Stimulated activated CD4-positive, alpha-beta T cell treated with anti-CD3 and anti-CD28 coated beads, Interleukin-15, amount 100 ng/mL, for 48 hours (primary cell): ENCODE measurements around the gene NAB1.

Experiments used
- DNase-seq, 2 donors: peaks; one replicate each; pipeline ENCODE4 v3.0.0-alpha.2; 2020; ENCODE audit warnings: low read depth in 2 of 2

Gene NAB1

DNA sequence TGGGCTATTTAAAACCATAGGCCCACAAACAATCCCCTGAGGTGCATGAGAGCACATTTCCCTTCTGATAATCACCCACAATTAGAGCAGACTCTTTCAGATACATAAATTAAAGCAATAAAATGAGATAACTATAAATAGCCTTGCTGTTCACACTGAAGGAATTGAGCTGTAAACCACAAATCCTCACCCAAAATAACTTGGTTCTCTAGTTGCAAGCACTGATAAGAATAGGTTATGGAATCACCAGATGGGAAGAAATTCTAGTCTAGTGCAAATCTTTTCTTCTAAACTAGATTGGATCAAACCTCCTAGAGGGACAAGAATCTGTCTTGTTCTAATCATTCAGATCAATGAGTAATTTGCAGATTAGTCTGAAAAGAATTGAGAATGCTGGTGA is 64.6 kb downstream of the NAB1 start:
- DNase-seq = no peak

DNA sequence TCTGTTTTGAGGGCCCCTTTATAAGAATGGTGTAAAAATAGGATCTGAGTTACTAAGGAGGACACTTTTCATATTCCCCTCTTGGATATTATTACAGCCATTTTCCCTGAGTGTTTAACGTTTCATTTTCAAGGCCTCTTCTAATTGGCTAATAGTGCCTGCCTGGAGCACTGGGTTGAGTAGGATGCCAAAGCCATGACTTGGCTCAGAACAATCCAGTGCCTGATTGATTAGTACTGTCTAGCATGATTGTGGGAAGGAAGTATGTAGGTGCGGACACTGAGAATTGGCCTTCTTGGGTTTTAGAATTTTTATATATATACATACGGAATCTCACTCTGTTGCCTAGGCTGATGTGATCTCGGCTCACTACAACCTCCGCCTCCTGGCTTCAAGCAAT is 66.1 kb downstream of the NAB1 start:
- DNase-seq = no peak

DNA sequence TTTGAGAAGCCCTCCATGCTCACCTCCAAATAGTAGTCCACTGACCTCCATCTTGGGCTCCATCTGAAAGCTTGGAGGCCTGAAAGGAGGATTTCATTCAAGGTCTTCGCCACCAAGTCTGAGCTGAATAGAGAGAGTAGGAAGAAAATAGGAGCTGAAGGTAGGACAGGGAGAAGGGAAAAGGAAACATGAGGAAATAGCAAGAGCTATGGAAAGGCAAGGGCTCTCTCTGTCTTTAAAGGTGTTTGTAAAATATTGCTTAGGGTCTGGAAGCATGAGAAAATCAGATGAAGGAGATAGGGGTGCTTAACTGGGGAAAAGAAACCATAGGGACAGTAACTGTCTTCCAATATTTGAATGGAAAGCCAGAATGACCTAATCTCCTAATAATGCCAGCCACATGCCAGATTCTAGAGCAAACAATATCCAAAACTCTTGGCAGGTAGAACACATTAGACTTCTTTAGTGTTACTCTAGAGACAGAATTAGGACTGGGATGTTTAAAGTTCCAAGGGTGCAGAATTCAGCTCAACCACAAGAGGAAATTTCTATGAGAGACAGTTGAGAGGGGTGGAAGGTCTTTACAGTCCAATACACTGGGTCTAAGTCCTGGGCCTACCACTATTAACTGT is 67.4 kb downstream of the NAB1 start:
- no peak for DNase-seq

DNA sequence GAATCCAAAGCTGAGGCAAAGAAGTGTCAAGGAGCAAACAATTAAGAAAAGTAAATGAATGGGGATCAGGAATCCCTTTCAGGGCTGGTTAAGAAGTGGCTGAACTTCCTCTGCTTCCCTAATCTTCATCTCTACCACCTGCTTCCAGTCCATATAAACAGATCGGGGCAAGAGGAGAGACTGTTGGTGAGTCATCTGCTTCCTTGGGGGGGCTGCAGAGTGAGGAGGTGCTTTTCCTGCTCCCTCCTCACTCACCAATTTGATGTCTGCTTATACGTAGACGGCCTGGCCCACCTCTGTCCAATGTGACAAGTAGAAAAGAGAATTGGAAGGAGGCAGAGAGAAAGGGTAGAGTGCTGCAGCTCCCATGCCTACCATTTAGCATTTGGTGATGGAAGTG is 68.4 kb downstream of the NAB1 start:
- DNase-seq = no peak

DNA sequence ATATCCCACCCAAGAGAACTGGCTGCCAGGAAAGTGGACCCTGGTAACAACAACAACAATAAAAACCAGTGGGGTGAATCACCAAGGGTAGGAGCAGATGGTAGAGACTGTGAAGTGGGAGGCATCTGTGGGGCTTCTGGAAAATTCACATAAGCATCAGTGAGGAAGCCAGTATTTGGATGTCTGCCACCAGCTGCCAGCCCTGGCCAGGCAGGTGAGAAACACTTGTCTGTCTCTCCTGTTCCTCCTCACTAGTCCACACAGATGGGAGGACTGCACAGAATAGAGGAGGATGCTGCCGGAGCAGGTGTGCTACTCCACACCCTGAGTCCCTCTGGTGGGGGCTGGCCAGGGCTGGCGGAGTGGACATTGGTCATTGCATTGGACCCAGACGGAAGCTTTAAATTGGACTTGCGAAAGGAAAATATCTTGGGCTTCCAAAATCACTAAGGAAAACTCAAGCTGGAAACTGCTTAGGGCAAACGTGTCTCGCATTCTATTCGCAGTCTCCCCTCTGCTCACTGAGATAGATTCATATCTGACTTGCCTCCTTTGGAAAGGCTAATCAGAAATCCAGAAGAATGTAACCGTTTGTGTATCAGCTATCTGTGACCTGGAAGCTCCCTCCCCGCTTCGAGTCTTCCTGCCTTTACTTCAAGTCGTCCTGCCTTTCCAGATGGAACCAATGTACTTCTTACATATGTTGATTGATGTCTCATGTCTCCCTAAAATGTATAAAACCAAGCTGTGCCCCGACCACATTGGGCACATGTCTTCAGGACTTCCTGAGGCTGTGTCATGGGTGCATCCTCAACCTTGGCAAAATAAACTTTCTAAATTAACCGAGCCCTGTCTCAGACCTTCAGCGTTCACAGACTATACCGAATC is 69.1 kb downstream of the NAB1 start:
- no peak for DNase-seq

DNA sequence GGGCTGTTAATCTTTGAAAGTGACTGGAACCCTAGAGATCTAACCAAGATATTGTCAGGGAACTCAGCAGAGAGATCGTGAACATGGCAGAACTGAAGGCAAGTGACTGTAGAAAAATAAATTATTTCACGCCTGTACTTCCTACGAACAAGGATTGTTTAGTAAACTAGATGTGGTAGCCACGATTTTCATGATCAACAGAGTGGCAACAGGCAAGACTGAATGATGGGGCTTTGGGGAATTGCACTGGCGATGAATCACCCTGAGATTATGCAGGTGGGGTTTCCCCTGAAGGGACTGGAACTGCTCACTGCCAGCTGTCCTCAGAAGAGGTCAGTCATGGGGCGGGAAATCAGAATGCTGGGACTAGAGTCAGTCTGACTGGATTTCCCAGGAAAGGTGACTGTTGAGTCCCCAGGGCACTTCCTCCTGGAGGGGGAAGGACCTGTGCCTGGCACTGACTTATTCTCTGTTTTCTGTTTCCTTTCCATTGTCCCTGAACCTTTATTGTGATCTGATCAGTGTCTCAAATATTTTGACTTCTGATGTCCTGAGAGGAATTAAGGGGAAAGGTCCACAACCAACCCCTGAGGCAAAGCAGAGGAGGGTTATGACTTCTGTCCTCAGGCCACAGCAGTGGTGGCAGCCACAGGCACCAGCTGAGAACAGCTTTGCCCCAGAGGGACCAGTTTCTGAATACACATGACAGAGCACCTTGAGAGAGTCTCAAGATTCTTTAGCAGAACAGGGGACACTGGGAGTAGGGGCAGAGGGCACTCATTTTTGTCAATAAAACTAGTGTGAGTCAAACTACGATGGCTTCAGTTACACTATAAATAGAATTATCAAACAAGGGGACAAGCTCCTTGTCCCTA is 70.0 kb downstream of the NAB1 start:
- DNase-seq = peak; percentile 77 to 78

DNA sequence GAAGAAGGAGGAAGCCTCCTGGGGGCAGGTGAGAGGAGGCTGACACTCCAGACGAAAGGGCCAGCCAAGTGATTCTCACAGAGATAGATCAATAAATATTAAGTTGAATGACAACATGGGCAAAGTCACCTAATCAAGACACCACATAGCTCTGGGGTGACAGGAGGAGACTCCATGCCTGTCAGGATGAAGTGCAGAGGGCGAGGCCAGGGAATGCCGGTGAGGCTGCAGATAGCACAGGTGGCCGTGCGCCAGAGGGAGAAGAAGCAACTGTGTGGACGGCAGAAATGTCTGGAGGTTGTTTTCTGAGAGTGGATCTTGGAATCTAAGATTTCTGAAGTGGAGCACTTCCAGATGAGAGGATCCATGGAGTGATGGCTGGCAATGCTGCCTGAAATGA is 71.4 kb downstream of the NAB1 start:
- DNase-seq = no peak

DNA sequence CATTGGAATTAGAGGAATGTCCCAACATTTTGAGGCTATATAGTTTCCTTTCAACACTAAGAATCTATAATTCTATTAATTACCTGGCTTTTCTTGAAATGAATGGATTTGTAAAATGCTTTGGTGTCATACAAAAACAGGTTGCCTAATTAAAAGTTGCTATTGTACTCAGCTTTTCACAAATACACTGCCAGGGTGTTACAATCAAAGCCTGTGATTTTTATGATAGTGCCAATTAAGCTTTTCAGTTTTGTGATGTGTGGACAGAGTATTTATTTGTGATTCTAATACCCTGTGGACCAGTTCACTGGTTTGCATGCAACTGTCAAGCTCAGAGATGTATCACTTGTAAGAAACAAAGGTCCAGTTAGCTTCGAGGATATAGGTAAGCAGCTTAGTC is 71.8 kb downstream of the NAB1 start:
- DNase-seq = no peak

DNA sequence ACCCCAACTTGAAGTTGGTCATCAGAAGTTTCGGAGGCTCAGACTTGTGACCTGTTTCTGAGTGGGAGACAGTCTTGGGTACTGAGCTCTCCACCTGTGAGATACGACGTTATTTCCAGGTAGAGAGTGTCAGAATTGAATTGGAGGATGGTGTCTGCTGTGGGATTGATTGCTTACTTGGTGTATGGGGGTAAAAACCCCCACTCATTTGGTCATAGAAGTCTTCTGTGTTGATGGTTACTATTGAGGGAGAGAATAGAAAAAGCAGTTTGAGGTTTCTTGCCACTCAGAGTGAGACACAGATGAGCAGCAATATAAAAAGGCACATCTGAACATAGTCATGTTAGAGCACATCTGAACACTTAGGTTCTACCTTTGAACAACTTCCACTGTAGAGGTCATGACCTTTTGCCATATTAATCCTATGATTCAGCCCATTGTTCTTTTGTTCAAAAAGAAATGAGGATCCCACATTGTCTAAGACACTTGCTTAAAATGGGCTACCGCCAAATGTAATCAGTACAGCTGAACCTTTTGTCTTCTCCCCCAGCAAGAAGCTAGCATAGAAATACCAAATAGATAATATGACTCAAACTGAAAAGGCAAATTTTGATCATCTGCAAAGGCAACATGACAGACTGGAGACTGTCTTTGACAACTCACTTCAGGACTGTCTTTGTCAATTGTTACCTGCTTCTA is 73.3 kb downstream of the NAB1 start:
- DNase-seq = peak in 1 of 2 donors; percentile 31

DNA sequence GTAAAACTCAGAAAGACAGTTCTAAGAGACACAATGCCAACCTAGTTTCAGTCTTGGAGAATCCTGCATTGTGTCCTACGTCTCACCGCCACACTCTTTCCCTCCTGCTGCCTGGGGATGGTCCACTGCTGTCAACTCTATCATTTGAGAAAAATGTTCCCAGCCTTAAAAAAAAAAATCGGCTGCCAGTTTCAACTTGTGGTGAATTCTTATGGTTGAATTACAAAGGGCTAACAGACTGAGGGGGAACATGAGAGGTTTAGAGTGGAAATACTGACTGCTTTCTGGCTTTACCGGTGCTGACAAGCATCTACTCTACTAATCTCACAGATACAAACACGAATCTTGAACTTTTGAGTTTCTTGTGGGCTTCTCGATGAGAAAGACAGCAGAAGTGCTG is 74.0 kb downstream of the NAB1 start:
- no peak for DNase-seq

DNA sequence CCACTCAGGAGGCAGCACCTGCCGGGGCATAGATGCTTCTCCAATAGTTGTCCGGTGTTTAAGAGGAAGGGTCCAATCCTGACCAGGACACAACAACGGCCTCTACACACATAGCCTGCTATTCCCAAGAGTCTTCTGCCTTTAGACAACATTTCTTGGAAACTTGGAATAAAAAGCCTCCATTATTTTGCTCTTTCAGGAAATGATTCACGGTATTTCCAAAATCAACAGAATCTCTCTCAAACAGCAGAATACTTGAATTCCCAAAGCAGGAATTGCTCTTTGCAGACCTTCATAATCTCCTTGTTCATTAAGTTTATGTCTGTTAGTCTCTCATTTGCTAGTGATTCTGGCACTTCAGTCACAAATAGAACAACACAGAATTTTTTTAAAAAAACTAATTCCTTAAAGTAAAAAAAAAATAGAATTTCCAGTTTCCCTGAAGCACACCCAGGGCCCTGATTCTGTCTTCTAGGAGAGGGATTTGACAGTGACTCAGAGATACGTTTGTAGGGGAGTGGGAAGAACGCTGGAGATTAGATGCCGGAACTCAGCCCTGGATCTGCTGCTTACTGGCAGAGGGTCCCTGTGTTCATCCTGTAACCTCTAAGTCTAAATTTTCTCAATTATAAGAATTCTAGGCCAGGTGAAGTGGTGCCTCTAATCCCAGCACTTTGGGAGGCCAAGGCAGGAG is 74.7 kb downstream of the NAB1 start:
- DNase-seq = no peak

DNA sequence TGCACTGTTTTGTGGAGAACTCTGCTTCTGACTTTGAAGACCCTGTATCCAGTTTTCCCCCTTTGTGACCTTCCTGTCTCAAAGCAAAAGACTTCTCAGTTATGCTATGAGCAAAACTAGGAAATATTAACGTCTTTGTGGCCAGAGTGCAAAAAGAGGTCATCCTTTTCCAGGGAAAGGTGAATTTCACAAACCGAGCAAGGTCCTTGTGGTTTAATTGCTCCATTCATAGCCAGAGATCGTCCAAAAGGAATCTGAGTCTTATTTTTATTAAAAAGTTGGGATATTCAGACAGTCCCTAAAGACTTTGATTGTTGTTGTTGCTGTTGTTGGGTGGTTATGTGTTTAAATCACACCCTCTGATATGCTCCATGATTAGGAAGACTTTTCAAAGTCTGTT is 77.4 kb downstream of the NAB1 start:
- no peak for DNase-seq

DNA sequence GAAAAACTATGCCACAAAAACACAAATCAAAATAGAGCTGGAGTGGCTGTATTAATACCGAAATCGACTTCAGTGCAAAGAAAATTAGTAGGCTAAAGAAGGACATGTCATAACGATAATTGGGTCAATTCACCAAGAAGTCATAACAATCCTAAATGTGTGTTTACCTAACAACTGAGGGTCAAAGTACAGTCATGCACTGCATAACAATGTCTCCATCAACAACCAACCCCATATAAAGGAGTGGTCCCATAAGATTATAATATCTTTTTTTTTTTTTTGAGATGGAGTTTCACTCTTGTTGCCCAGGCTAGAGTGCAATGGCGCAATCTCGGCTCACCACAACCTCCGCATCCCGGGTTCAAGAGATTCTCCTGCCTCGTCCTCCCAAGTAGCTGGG is 87.5 kb downstream of the NAB1 start:
- no peak for DNase-seq

DNA sequence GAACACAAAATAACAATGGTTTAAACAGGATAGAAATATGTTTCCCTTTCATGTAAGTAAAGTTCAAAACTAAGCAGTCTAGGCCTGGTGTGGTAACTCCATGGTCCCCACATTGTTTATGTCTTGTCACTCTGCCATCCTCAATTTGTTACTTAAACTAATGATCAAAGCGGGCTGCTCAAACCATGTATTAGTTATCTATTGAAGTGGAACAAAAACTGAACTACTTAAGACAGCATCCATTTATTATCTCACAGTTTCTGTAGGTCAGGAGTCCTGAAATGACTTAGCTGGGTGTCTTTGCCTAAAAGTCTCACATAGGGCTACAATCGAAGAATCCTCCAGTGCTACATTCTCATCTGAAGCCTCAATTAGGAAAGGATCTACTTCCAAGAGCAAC is 91.6 kb downstream of the NAB1 start:
- no peak for DNase-seq
